HG03060 (cell line): ENCODE measurements around the gene XYLB.

Experiments used
- ATAC-seq: cut with Tn5 transposase; IDR thresholded peaks from one replicate; pipeline ENCODE4 v1.9.1; 2021; ENCODE audit warnings: low read depth, moderate number of reproducible peaks; ENCODE audit not compliant: unreplicated experiment

Gene XYLB

GRCh38 chr3:38361496-38361895 is 14.9 kb downstream of the XYLB start:
- no peak for ATAC-seq

GRCh38 chr3:38362825-38363224 is 16.2 kb downstream of the XYLB start:
- no peak for ATAC-seq

- no peak for ATAC-seq
These were observed 18.3 kb downstream of the XYLB start for GRCh38 chr3:38364721-38365400.

GRCh38 chr3:38365469-38366062 is 19.0 kb downstream of the XYLB start:
- no peak for ATAC-seq

GRCh38 chr3:38366082-38366481 is 19.5 kb downstream of the XYLB start:
- ATAC-seq = no peak

- ATAC-seq = no peak
These were observed 21.2 kb downstream of the XYLB start for GRCh38 chr3:38367779-38368178.

- no peak for ATAC-seq
These were observed 21.7 kb downstream of the XYLB start for GRCh38 chr3:38368238-38368637.

- ATAC-seq = no peak
These were observed 22.6 kb downstream of the XYLB start for GRCh38 chr3:38369186-38369585.

- no peak for ATAC-seq
These were observed 23.6 kb downstream of the XYLB start for GRCh38 chr3:38370149-38370548.

- ATAC-seq = no peak
These were observed 24.3 kb downstream of the XYLB start for GRCh38 chr3:38370861-38371260.

- ATAC-seq = no peak
These were observed 25.1 kb downstream of the XYLB start for GRCh38 chr3:38371541-38372213.

- no peak for ATAC-seq
These were observed 25.6 kb downstream of the XYLB start for GRCh38 chr3:38372214-38372601.

- ATAC-seq = no peak
These were observed 27.6 kb downstream of the XYLB start for GRCh38 chr3:38374221-38374620.

- ATAC-seq = no peak
These were observed 28.5 kb downstream of the XYLB start for GRCh38 chr3:38375072-38375471.

GRCh38 chr3:38375488-38376097 is 29.0 kb downstream of the XYLB start:
- ATAC-seq = no peak

GRCh38 chr3:38376098-38376816 is 29.7 kb downstream of the XYLB start:
- no peak for ATAC-seq

GRCh38 chr3:38379201-38379770 is 32.7 kb downstream of the XYLB start:
- no peak for ATAC-seq

GRCh38 chr3:38382506-38383080 is 36.0 kb downstream of the XYLB start:
- no peak for ATAC-seq

- no peak for ATAC-seq
These were observed 36.7 kb downstream of the XYLB start for GRCh38 chr3:38383156-38383875.
